Activated CD4-positive, alpha-beta T cell treated with anti-CD3 and anti-CD28 coated beads, Interleukin-2, Interleukin-4, amounts not matched to agents 100 ng/mL and 50 ng/mL, durations not matched to agents 16 hours and 8 hours (primary cell): ENCODE data around the gene ANO10.
"Not testable (repeated sequence)": the region's sequence is repeated elsewhere in the genome, so short reads cannot be mapped to it uniquely, and the experiment has no call there.

ENCODE experiments used
- DNase-seq: peaks from one replicate; pipeline ENCODE4 v3.0.0-alpha.2; 2020; ENCODE audit warnings: low spot score

ANO10 gene

GRCh38 chr3:43621656-43622432 lies at the start of gene ANO10:
ANO10 (minus strand) TSS chr3:43622011; CDS start chr3:43605852, 16,159 bp downstream.
- peak; percentile 97 for DNase-seq

GRCh38 chr3:43670635-43671522 lies 49.1 kb upstream of the ANO10 start:
- DNase-seq, result no peak

- DNase-seq, result not testable (repeated sequence)
Observed at GRCh38 chr3:43665011-43665410, 43.2 kb upstream of the ANO10 start.

GRCh38 chr3:43661376-43661775 lies 39.6 kb upstream of the ANO10 start:
- not testable (repeated sequence) for DNase-seq

- no peak for DNase-seq
Observed at GRCh38 chr3:43659250-43659880, 37.6 kb upstream of the ANO10 start.

- not testable (repeated sequence) for DNase-seq
Observed at GRCh38 chr3:43656390-43656789, 34.6 kb upstream of the ANO10 start.

GRCh38 chr3:43650345-43650744 lies 28.5 kb upstream of the ANO10 start:
- DNase-seq, result no peak

GRCh38 chr3:43649365-43649968 lies 27.7 kb upstream of the ANO10 start:
- DNase-seq, result no peak

GRCh38 chr3:43648957-43649356 lies 27.1 kb upstream of the ANO10 start:
- DNase-seq, result no peak

- no peak for DNase-seq
Observed at GRCh38 chr3:43647331-43648166, 25.7 kb upstream of the ANO10 start.

- DNase-seq, result no peak
Observed at GRCh38 chr3:43644443-43644842, 22.6 kb upstream of the ANO10 start.

- DNase-seq, result no peak
Observed at GRCh38 chr3:43641306-43642114, 19.7 kb upstream of the ANO10 start.

- no peak for DNase-seq
Observed at GRCh38 chr3:43640681-43641080, 18.9 kb upstream of the ANO10 start.

- peak; percentile 44 for DNase-seq
Observed at GRCh38 chr3:43638594-43639447, 17.0 kb upstream of the ANO10 start.

GRCh38 chr3:43637702-43638101 lies 15.9 kb upstream of the ANO10 start:
- no peak for DNase-seq

- no peak for DNase-seq
Observed at GRCh38 chr3:43632986-43633385, 11.2 kb upstream of the ANO10 start.

- DNase-seq, result no peak
Observed at GRCh38 chr3:43632269-43632733, 10.5 kb upstream of the ANO10 start.

- DNase-seq, result no peak
Observed at GRCh38 chr3:43629741-43630140, 7.9 kb upstream of the ANO10 start.

- DNase-seq, result peak; percentile 17
Observed at GRCh38 chr3:43629257-43629656, 7.4 kb upstream of the ANO10 start.
